Ascending aorta (tissue), 2 donors: ENCODE data around the gene MYLIP. TPM values are rescaled to one million over a fixed set of nuclear protein-coding genes. Genes with fewer than 3 reads are reported as not detected.
A peak's percentile ranks its signal among the peaks of the same experiment; 100 is the strongest.

Experiments
- DNase-seq, 2 donors: peaks; one replicate each; pipeline ENCODE4 v3.0.0-alpha.2; 2019; ENCODE audit warnings: low spot score in 2 of 2
- H3K27ac ChIP-seq, 2 donors: fragments of 200-600 bp; sonication (generic); one replicate each; pipeline ENCODE4 v1.5.1; 2016 to 2017; ENCODE audit warnings: mild to moderate bottlenecking in 1 of 2
- H3K27me3 ChIP-seq: fragments of 200-600 bp; sonication (generic); one replicate; pipeline ENCODE4 v1.5.1; 2017
- H3K36me3 ChIP-seq, 2 donors: fragments of 200-600 bp; sonication (generic); one replicate each; pipeline ENCODE4 v1.5.1; 2016
- H3K4me1 ChIP-seq, 2 donors: fragments of 200-600 bp; sonication (generic); one replicate each; pipeline ENCODE4 v1.5.1; 2016 to 2017; ENCODE audit warnings: mild to moderate bottlenecking in 1 of 2
- H3K4me3 ChIP-seq, 2 donors: fragments of 200-600 bp; sonication (generic); one replicate each; pipeline ENCODE4 v1.5.1; 2016 to 2017; ENCODE audit warnings: mild to moderate bottlenecking in 1 of 2
- H3K9me3 ChIP-seq, 2 donors: fragments of 200-600 bp; sonication (generic); one replicate each; pipeline ENCODE4 v1.5.1; 2016
- intact Hi-C: fragments of 100-400 bp; cut with DNase I; formaldehyde crosslinking; loops from one replicate; pipeline ENCODE4 v1.15.1; 2023
- total RNA-seq: library from RNA; depleted of rRNA; stranded (reverse); fragments of >200 nt; gene quantifications from one replicate; pipeline ENCODE4 v1.1.0, GENCODE V29; 2016
- TF ChIP-seq, protein P1 (sequence below), 3 experiments: fragments of 200-600 bp in 2 of 3; fragments of 450-650 bp in 1 of 3; sonication (generic) in 2 of 3; IDR thresholded peaks; one replicate each; pipeline ENCODE4 v1.5.1; 2016 to 2019; ENCODE audit warnings: antibody characterized with exemption in 3 of 3, mild to moderate bottlenecking in 1 of 3, moderate library complexity in 1 of 3

The MYLIP gene
- total RNA-seq, 1 donor from 2014 or later, result 36.1 TPM

DNA sequence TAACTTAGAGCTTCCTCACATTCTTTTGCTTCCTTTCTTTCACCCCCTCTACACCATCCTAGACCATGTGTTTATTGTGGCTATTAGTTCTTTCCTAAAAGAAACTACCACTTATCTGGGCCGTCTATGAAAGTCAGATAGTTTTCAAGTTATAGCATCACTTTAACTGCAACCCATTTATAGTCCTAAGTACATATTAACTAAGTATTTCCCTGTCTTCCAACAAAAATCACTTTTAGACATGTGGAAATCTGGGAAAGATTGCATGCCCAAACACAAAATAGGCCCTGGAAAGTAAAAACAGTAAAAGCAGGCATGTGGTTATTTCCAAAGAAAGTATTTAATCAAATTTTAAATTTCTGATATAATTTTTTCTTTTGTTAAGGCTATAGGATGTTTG lies 5.5 kb downstream of the MYLIP start:
- TF ChIP-seq, protein P1, sequence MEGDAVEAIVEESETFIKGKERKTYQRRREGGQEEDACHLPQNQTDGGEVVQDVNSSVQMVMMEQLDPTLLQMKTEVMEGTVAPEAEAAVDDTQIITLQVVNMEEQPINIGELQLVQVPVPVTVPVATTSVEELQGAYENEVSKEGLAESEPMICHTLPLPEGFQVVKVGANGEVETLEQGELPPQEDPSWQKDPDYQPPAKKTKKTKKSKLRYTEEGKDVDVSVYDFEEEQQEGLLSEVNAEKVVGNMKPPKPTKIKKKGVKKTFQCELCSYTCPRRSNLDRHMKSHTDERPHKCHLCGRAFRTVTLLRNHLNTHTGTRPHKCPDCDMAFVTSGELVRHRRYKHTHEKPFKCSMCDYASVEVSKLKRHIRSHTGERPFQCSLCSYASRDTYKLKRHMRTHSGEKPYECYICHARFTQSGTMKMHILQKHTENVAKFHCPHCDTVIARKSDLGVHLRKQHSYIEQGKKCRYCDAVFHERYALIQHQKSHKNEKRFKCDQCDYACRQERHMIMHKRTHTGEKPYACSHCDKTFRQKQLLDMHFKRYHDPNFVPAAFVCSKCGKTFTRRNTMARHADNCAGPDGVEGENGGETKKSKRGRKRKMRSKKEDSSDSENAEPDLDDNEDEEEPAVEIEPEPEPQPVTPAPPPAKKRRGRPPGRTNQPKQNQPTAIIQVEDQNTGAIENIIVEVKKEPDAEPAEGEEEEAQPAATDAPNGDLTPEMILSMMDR (IDR thresholded peaks at IDR 0.05), result no peak
- intact Hi-C loops, result loop anchor here (5.0 to 10.0 kb wide), 3 partner anchors 140 to 887 kb away; partner anchors contain the start of genes ATXN1 and JARID2
- DNase-seq, result no peak
- Histone ChIP-seq H3K27me3 (no peaks in the 10 kb centered on the region), H3K4me3 (peak overlapping the region in 1 of 2 donors; percentile 94), H3K9me3 (no peaks in the 10 kb centered on the region), H3K27ac (peak overlapping the region; percentile 34 to 76), H3K4me1 (peaks cover 6 to 63% of the 10 kb centered on the region in 2 donors), H3K36me3 (peaks cover 0 to 13% of the 10 kb centered on the region in 2 donors)

DNA sequence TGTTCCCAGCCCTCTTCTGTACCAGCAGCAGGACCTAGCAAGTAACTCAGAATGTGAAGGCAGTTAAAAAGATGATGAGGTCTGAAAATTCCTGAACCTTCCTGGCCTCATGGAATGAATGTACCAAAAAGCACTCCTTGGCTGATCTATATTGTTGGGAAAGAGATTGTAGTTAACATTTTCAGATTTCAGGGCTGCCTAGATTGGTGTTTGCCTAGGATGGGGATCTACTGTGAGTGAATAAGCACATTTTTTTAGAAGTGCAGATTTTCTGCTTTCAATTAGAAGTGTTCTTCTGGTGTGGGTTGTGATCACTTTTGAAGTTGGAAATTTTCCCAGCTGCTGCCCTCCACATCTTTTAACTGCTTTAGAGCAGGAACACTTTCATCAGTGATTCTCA lies 6.2 kb downstream of the MYLIP start:
- peaks cover 0 to 14% of the 10 kb centered on the region in 2 donors for H3K36me3 ChIP-seq
- peaks cover 6 to 63% of the 10 kb centered on the region in 2 donors for H3K4me1 ChIP-seq
- H3K9me3 ChIP-seq, result no peaks in the 10 kb centered on the region
- no peaks in the 10 kb centered on the region for H3K27me3 ChIP-seq
- peak overlapping the region in 1 of 2 donors; percentile 94 for H3K4me3 ChIP-seq
- TF ChIP-seq, protein P1 (IDR thresholded peaks at IDR 0.05), result no peak
- intact Hi-C loops, result loop anchor here (10.0 kb wide), 2 partner anchors 140 to 630 kb away; partner anchors contain the start of gene ATXN1
- H3K27ac ChIP-seq, result peak overlapping the region; percentile 41 to 76
- DNase-seq, result no peak

DNA sequence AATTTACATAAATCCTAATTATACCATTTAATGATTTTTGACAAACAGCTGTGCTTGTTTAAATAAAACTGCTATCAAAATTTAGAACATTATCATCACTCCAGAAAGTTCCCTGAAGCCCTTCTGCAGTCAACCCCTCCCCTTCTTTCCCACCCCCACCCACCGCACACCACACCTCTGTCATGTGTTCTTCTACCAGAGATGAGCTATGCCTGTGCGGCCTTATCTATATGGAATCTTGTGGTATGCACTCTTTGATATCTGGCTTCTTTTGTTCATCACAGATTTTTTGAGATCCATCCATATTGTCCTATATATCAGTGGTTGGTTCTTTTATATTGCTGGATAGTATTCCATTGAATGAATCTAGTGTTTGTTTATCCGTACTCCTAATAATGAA lies 7.2 kb downstream of the MYLIP start:
- Histone ChIP-seq H3K27me3 (no peaks in the 10 kb centered on the region), H3K4me3 (peak overlapping the region in 1 of 2 donors; percentile 46), H3K9me3 (no peaks in the 10 kb centered on the region), H3K36me3 (peaks cover 0 to 9% of the 10 kb centered on the region in 2 donors), H3K27ac (peak overlapping the region in 1 of 2 donors; percentile 76), H3K4me1 (peaks cover 6 to 65% of the 10 kb centered on the region in 2 donors)
- intact Hi-C loops, result loop anchor here (10.0 kb wide), 2 partner anchors 139 to 629 kb away; partner anchors contain the start of gene ATXN1
- DNase-seq, result no peak
- TF ChIP-seq, protein P1 (IDR thresholded peaks at IDR 0.05), result no peak

DNA sequence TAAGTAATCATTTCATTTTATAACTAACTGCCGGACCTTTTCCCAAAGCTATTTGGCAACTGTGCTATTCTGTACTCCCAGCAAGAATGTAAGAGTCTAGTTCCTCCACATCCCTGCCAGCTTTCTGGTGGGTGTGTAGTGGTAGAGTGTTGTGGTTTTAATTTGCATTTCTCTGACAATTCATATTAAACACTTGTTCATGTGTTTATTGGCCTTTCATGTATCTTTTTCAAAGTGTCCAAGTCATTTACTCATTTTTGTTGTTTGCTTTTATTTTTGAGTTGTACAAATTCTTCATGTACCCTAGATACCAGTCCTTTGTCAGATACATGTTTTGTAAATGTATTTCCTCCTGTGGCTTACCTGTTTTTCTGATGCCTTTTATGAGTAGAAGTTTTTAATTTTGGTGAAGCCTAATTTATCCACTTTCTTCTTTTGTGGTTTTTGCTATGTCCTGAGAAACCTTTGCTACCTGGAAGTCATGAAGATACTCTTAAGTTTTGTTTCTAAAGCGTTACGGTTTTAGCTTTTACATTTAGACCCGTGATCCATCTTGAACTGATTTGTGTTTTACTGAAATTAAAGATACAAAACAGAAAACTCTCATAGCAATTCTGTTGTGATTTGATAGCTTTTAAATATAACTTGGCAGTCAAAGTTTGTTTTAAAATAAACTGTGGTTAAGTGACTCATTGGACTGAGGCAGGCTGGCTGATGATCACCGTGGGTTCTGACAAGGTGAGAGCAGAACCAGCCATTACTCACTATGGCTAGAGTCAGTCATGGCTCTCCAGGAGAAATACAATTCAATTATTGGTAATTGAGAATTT lies 8.0 kb downstream of the MYLIP start:
- intact Hi-C loops, result loop anchor here (10.0 kb wide), 2 partner anchors 138 to 628 kb away; partner anchors contain the start of gene ATXN1
- Histone ChIP-seq H3K4me3 (peak overlapping the region; percentile 29 to 46), H3K27ac (peak overlapping the region; percentile 1 to 76), H3K9me3 (no peaks in the 10 kb centered on the region), H3K4me1 (peaks cover 6 to 62% of the 10 kb centered on the region in 2 donors), H3K36me3 (peaks cover 4 to 11% of the 10 kb centered on the region in 2 donors), H3K27me3 (no peaks in the 10 kb centered on the region)
- TF ChIP-seq, protein P1 (IDR thresholded peaks at IDR 0.05), result no peak
- no peak for DNase-seq

DNA sequence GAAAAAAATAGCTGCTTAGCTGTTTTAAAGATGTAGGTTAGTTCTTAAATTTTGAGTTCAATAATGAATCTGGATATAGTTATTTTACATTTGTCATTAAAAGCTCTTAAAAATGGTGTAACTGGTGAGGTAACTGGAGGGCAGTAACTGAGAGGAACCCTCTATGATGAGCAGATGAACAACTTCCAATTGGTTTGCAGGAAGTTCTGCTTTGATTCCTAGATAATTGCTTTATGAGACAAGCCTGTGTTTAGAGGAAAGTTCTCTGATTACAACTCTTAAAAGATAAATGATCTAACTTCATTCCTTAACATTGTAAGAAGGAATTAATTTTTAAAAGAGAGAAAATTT lies 8.5 kb downstream of the MYLIP start:
- Histone ChIP-seq H3K4me3 (peak overlapping the region in 1 of 2 donors; percentile 46), H3K9me3 (no peaks in the 10 kb centered on the region), H3K4me1 (peaks cover 6 to 60% of the 10 kb centered on the region in 2 donors), H3K27ac (peak overlapping the region; percentile 1 to 76), H3K27me3 (no peaks in the 10 kb centered on the region), H3K36me3 (peaks cover 10 to 17% of the 10 kb centered on the region in 2 donors)
- TF ChIP-seq, protein P1 (IDR thresholded peaks at IDR 0.05), result no peak
- intact Hi-C loops, result loop anchor here (10.0 kb wide), 2 partner anchors 137 to 627 kb away; partner anchors contain the start of gene ATXN1
- DNase-seq, result no peak
